K562 (cell line): Measurements from ENCODE around the gene RGS21. TPM values are rescaled to one million over a fixed set of nuclear protein-coding genes. Genes with fewer than 3 reads are reported as not detected.

Source experiments
- BHLHE40 ChIP-seq: IDR thresholded peaks from 2 replicates; pipeline ENCODE4 v1.6.1; 2011; ENCODE audit warnings: low read length, improper control_type of control experiment
- CGGBP1 ChIP-seq: fragments of 250-450 bp; sonication (Bioruptor Pico); IDR thresholded peaks from 2 replicates; pipeline ENCODE4 v1.9.0; 2021; ENCODE audit warnings: mild to moderate bottlenecking
- CHAMP1 ChIP-seq: fragments of 450-650 bp; IDR thresholded peaks from 2 replicates; pipeline ENCODE4 v1.6.1; 2016; ENCODE audit warnings: mild to moderate bottlenecking
- CREB3 ChIP-seq: fragments of 450-650 bp; conservative IDR thresholded peaks from 2 replicates; pipeline ENCODE4 v1.6.1; 2016; ENCODE audit warnings: missing genetic modification characterization, low read depth, mild to moderate bottlenecking, missing compliant biosample characterization, moderate library complexity
- MCM5 ChIP-seq: fragments of 450-650 bp; IDR thresholded peaks from 2 replicates; pipeline ENCODE4 v1.6.1; 2016; ENCODE audit warnings: low read depth
- MED1 ChIP-seq: sonication (generic); formaldehyde crosslinking; IDR thresholded peaks from 2 replicates; pipeline ENCODE4 v1.8.1; 2023; ENCODE audit warnings: missing genetic modification reagents, borderline replicate concordance
- RBM39 ChIP-seq: fragments of 200-400 bp; formaldehyde crosslinking; optimal IDR thresholded peaks from 2 replicates; pipeline ENCODE3; 2018; ENCODE audit warnings: low read depth, low read length
- REST ChIP-seq, 2 experiments: fragments of 450-650 bp; formaldehyde crosslinking in 1 of 2; IDR thresholded peaks; 2 replicates each; pipeline versions ENCODE4 v1.4.0 to v1.6.1; 2014 to 2020; ENCODE audit warnings: mild to moderate bottlenecking in 2 of 2, borderline replicate concordance in 1 of 2, low read depth in 1 of 2
- SMC3 ChIP-seq: conservative IDR thresholded peaks from 2 replicates; pipeline ENCODE4 v1.6.1; 2011; ENCODE audit warnings: low read depth, low read length, improper control_type of control experiment; ENCODE audit not compliant: insufficient read depth
- TCF3 ChIP-seq: sonication (generic); formaldehyde crosslinking; IDR thresholded peaks from 2 replicates; pipeline ENCODE4 v1.4.0; 2020; ENCODE audit warnings: mild to moderate bottlenecking, missing genetic modification reagents
- THAP7 ChIP-seq: fragments of 250-450 bp; sonication (Bioruptor Pico); IDR thresholded peaks from 2 replicates; pipeline ENCODE4 v1.5.0; 2021
- YBX1 ChIP-seq: fragments of 450-650 bp; IDR thresholded peaks from 2 replicates; pipeline ENCODE4 v1.7.1; 2016; ENCODE audit warnings: mild to moderate bottlenecking
- ZNF232 ChIP-seq: sonication (generic); formaldehyde crosslinking; IDR thresholded peaks from 2 replicates; pipeline ENCODE4 v1.8.0; 2022; ENCODE audit warnings: mild to moderate bottlenecking, missing genetic modification reagents
- ZNF445 ChIP-seq: fragments of 250-450 bp; sonication (Bioruptor Pico); IDR thresholded peaks from 2 replicates; pipeline ENCODE4 v1.4.0; 2020; ENCODE audit warnings: low read depth, mild to moderate bottlenecking, moderate library complexity
- ZNF57 ChIP-seq: fragments of 450-650 bp; formaldehyde crosslinking; IDR thresholded peaks from 2 replicates; pipeline ENCODE4 v1.4.0; 2020; ENCODE audit warnings: mild to moderate bottlenecking, moderate library complexity
- polyA plus RNA-seq, 8 experiments: library from polyadenylated mRNA; depleted of rRNA in 4 of 8; stranded (reverse) in 5 of 8; unstranded in 3 of 8; fragments of >200 nt; fragmentation: Nextera tagmentation in 2 of 8; fragmentation: Illumina TruSeq in 1 of 8; extraction: Ambion mirVana in 2 of 8; extraction: Trizol in 1 of 8; gene quantifications; 2 replicates each; pipeline versions ENCODE4 v1.2.1 to v1.2.3, GENCODE V29; 2011 to 2014; ENCODE audit warnings: inconsistent platforms in 1 of 8, missing spikeins in 1 of 8
- total RNA-seq, 7 experiments: library from RNA; depleted of rRNA in 6 of 7; stranded (reverse); fragments of >200 nt in 6 of 7; fragmentation: Illumina TruSeq in 2 of 7; extraction: Trizol in 2 of 7; gene quantifications; 2 replicates each; pipeline versions ENCODE4 v1.2.1 to v1.2.3, GENCODE V29; 2011 to 2021; ENCODE audit warnings: low replicate concordance in 1 of 7

RGS21 gene
- total and polyA plus RNA-seq, 9 of the 15 experiments (the other 6 are each of a cell fraction or from before 2014, with no cell fraction given), result not detected

GRCh38 chr1:192311281-192311680 is 5.5 kb upstream of the RGS21 start (continued):
- TF ChIP-seq ZNF57 (CRISPR knock-in tag) (no peak), ZNF445 (CRISPR knock-in tag) (no peak), TCF3 (CRISPR knock-in tag) (no peak), CREB3 (no peak), THAP7 (CRISPR knock-in tag) (no peak), REST (IDR thresholded peaks at IDR 0.05; ENCODE audit: borderline replicate concordance) (peak; percentile 49; the same call in 1 of the 2 replicates), REST (CRISPR knock-in tag; IDR thresholded peaks at IDR 0.05; ENCODE audit: low read depth) (no peak), YBX1 (no peak), MED1 (CRISPR knock-in tag) (no peak), CHAMP1 (no peak), CGGBP1 (CRISPR knock-in tag) (no peak), MCM5 (no peak), RBM39 (no peak), ZNF232 (CRISPR knock-in tag) (no peak), BHLHE40 (no peak), SMC3 (0 out of 2 replicates have a peak, but pooled peaks have one; percentile 30)
